Psoas muscle (tissue), 8 donors: ENCODE measurements around the gene MAP3K4. TPM values are rescaled to one million over a fixed set of nuclear protein-coding genes. Genes with fewer than 3 reads are reported as not detected.

Experiments used
- ATAC-seq, 4 donors: fragments of 200-7000 bp; cut with Tn5 transposase; one replicate each; pipeline ENCODE4 v1.9.1; 2020; ENCODE audit warnings: moderate library complexity in 3 of 4, mild to moderate bottlenecking in 2 of 4
- DNase-seq, 2 donors: peaks; one replicate each; pipeline ENCODE4 v3.0.0-alpha.2; 2020
- H3K27ac ChIP-seq: fragments of 200-600 bp; one replicate; pipeline ENCODE4 v1.8.0; 2022
- H3K27me3 ChIP-seq, 3 donors: fragments of 200-600 bp in 1 of 3; one replicate each; pipeline versions ENCODE4 v1.6.1 to v1.8.0; 2013 to 2022; ENCODE audit warnings: low read length in 2 of 3, mild to moderate bottlenecking in 2 of 3, moderate library complexity in 1 of 3; ENCODE audit not compliant: insufficient read depth in 3 of 3
- H3K36me3 ChIP-seq, 2 donors: fragments of 200-600 bp in 1 of 2; one replicate each; pipeline versions ENCODE4 v1.6.1 to v1.8.0; 2013 to 2022; ENCODE audit warnings: low read depth in 1 of 2, mild to moderate bottlenecking in 1 of 2, moderate library complexity in 1 of 2; ENCODE audit not compliant: insufficient read depth in 1 of 2
- H3K4me1 ChIP-seq: fragments of 200-600 bp; one replicate; pipeline ENCODE4 v1.8.0; 2022
- H3K4me3 ChIP-seq: fragments of 200-600 bp; one replicate; pipeline ENCODE4 v1.8.0; 2022; ENCODE audit warnings: mild to moderate bottlenecking
- H3K9me3 ChIP-seq: fragments of 200-600 bp; one replicate; pipeline ENCODE4 v1.8.0; 2022
- WGBS, 3 donors: extraction: QIAGEN DNeasy Blood & Tissue Kit; methylation state at CpG; one replicate each; pipeline versions ENCODE4 v1.1.6 to v1.1.7; 2013; 5-methylcytosine and 5-hydroxymethylcytosine counted together
- intact Hi-C, 2 donors: fragments of 100-400 bp; cut with DNase I; formaldehyde crosslinking; loops; one replicate each; pipeline versions ENCODE4 v1.11.0 to v1.14.2; 2022
- polyA plus RNA-seq, 3 donors: library from polyadenylated mRNA; stranded (reverse); fragments of 200-250 nt; gene quantifications; one replicate each; pipeline ENCODE4 v1.2.3, GENCODE V29; 2013
- total RNA-seq, 4 donors: library from RNA; stranded (reverse); fragmentation: NEBNext Ultra II Directional in 2 of 4; extraction: Animal tissue kit (Norgen Biotek cat#: 25700) in 2 of 4; gene quantifications; one replicate each; pipeline versions ENCODE4 v1.2.1 to v1.2.4, GENCODE V29; 2021 to 2023
- TF ChIP-seq, protein P1 (sequence below): fragments of 200-600 bp; IDR thresholded peaks from one replicate; pipeline ENCODE4 v1.8.0; 2022; ENCODE audit warnings: antibody characterized with exemption
- donor health status: healthy with polysubstance abuse.
- donor health status: DM: no; HTN: no; CAD: no; lungs with moderate emphysema.
- donor health status: Bipolar disorder and iron deficiency.
- donor health status: healthy.
- donor health status: DM: yes; HTN: yes; CAD: no.
- donor health status: DM: no; HTN: no; CAD: no.
- donor health status: DM: no; HTN: no; CAD: no.
- donor health status: DM: yes; HTN: yes; CAD: no.

MAP3K4 gene
- total and polyA plus RNA-seq, 7 donors = 13.5 to 45.8 (median 19.4) TPM

DNA sequence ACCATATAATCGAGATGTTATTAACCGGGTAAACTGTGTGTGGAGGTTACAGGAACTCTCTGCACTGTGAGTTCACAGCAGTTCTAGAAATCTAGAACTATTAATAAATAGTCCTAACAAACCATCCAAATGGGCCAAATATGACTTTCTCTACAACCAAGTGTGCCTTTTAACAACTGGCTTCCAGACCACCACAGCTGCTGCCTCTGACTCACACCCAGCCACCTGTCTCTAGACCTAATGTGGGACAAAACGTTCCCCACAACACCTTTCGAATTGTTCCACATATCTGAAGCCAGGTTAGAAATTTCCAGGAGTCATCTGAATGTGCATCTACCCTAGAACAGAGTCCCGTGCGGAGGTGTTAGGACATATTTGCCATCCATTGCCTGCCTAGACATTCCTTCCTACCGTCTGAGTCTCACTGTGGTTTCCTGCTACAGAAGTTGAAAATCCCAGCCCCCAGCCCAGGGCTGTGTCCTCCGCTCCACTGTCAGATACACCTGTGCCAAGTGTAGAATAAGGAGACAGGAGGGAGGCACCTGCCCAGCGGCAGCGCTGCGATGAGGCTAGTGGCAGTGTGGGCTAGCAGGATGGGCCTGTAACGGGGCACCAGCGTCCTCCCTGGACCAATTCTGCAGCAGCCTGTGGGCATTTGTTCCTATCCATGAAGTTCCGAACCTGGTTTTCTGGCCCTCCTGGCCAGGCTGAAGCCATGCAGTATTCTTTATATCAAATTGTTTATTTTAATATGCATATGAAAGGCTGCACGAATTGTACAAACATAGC lies 28.5 kb upstream of the MAP3K4 start:
- Histone ChIP-seq H3K27me3 (no peaks in the 10 kb centered on the region), H3K4me1 (no peaks in the 10 kb centered on the region), H3K27ac (no peak overlapping the region), H3K36me3 (no peaks in the 10 kb centered on the region), H3K4me3 (no peak overlapping the region), H3K9me3 (no peaks in the 10 kb centered on the region)
- intact Hi-C loops = no loop called here
- TF ChIP-seq, protein P1, sequence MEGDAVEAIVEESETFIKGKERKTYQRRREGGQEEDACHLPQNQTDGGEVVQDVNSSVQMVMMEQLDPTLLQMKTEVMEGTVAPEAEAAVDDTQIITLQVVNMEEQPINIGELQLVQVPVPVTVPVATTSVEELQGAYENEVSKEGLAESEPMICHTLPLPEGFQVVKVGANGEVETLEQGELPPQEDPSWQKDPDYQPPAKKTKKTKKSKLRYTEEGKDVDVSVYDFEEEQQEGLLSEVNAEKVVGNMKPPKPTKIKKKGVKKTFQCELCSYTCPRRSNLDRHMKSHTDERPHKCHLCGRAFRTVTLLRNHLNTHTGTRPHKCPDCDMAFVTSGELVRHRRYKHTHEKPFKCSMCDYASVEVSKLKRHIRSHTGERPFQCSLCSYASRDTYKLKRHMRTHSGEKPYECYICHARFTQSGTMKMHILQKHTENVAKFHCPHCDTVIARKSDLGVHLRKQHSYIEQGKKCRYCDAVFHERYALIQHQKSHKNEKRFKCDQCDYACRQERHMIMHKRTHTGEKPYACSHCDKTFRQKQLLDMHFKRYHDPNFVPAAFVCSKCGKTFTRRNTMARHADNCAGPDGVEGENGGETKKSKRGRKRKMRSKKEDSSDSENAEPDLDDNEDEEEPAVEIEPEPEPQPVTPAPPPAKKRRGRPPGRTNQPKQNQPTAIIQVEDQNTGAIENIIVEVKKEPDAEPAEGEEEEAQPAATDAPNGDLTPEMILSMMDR = no peak
- WGBS, 3 donors = 73 to 84% (median 75%) methylated on average over 15 of the region's 15 CpGs
- no peak for ATAC-seq
- DNase-seq = no peak

DNA sequence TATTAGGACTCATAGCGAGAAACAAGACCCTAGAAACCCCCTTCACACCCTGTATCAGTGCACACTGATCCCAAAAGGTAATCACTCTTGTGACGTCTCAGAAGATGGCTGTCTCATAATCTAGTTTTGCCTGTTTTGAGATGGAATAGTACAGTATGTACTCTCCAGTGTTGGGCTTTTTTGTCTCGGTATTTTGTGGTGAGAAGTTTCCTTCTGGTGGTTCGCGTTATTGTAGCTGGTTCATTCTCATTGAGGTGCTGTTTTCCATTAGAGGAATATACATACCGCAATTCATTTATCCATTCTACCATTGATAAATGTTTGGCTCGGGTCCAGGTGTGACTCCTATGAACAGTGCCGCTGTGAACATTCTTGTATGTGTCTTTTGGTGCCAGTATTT lies 27.9 kb upstream of the MAP3K4 start:
- 70 to 79% (median 77%) methylated on average over 8 of the region's 8 CpGs for WGBS, 3 donors
- Histone ChIP-seq H3K9me3 (no peaks in the 10 kb centered on the region), H3K4me1 (no peaks in the 10 kb centered on the region), H3K4me3 (no peak overlapping the region), H3K27me3 (no peaks in the 10 kb centered on the region), H3K36me3 (no peaks in the 10 kb centered on the region), H3K27ac (no peak overlapping the region)
- TF ChIP-seq, protein P1 = no peak
- intact Hi-C loops = no loop called here
- no peak for ATAC-seq
- DNase-seq = no peak

DNA sequence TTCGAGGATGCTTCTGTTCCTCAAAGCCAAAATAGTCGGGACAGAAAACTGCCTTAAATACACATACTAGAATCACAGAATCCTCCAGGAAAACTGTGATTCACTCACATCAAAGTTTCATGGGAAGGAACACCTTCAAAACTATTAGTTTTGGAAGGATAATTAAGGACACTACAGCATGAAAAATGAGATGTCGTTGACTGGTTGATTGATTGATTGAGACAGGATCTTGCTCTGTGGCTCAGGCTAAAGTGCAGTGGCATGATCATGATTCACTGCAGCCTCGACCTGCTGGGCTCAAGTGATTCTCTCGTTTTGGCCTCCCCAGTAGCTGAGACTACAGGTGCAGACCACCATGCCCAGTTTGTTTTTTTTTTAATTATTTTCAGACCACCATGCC lies 25.7 kb upstream of the MAP3K4 start:
- no peak overlapping the region for H3K27ac ChIP-seq
- intact Hi-C loops = no loop called here
- DNase-seq (no peak), ATAC-seq (no peak)
- no peaks in the 10 kb centered on the region for H3K9me3 ChIP-seq
- no peaks in the 10 kb centered on the region for H3K27me3 ChIP-seq
- H3K4me1 ChIP-seq = no peaks in the 10 kb centered on the region
- 69 to 75% (median 73%) methylated on average over 5 of the region's 5 CpGs for WGBS, 3 donors
- no peak overlapping the region for H3K4me3 ChIP-seq
- TF ChIP-seq, protein P1 = no peak
- no peaks in the 10 kb centered on the region for H3K36me3 ChIP-seq

DNA sequence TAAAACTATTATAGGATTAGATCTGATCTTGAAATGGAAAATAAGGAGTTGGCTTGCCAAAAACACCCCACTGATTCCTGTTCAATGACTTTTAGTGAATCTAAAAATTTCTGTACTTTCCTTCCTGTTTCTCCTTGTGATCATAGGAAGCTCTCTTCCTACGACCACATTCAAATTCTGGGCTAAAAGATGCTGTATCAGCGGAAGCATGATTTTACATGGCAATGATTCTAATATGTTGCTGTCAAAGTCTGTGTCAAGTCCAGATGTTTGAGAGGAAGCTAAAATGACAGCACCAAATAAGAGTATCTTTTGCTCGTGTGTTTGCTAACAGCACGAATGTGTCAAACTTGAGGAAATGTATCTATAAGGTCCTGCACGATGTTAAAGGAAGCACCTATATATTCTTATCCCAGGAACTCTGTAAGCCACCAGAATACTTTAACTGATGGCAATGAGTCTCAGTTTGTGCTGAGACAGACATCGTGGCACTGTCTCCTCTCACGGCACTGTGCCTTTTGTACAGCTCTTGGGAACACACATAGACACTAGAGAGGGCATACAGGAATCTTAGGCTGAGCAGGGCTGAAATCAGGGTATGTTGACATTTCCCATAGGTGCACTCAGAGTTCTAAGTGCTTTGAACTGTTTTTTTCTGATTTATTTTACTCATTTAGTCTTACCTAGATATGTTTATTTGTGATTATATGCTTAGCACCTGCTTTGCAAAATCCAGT lies 24.9 kb upstream of the MAP3K4 start:
- no peak overlapping the region for H3K4me3 ChIP-seq
- intact Hi-C loops = no loop called here
- no peaks in the 10 kb centered on the region for H3K4me1 ChIP-seq
- ATAC-seq (no peak), DNase-seq (no peak)
- H3K27ac ChIP-seq = no peak overlapping the region
- no peaks in the 10 kb centered on the region for H3K27me3 ChIP-seq
- 60 to 69% (median 64%) methylated on average over 7 of the region's 7 CpGs for WGBS, 3 donors
- no peaks in the 10 kb centered on the region for H3K9me3 ChIP-seq
- no peaks in the 10 kb centered on the region for H3K36me3 ChIP-seq
- TF ChIP-seq, protein P1 = no peak
